Measurements from ENCODE around the gene DOCK4.

Gene DOCK4

DNA sequence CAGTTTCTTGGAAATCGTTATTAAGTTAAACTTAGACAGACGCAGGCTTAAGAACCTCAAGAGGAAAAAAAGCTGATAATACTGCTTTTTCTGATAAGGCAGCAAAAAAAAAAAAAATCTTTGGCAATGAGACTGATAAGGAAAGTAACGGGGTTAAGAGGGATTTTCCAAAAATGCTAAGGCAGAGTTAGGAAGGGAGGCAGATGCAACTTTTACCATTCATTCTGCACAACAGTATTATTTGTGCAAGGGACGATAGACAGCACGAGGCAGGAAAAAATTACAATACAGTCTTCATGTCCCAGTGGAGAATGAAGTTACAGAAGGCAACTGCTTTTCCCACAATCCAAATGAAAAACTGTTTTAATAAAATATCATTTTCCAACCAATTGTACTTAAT, 194.0 kb downstream of the DOCK4 start:
- no peak for DNase-seq (ENCODE audit: low read depth in 2 of 2)

DNA sequence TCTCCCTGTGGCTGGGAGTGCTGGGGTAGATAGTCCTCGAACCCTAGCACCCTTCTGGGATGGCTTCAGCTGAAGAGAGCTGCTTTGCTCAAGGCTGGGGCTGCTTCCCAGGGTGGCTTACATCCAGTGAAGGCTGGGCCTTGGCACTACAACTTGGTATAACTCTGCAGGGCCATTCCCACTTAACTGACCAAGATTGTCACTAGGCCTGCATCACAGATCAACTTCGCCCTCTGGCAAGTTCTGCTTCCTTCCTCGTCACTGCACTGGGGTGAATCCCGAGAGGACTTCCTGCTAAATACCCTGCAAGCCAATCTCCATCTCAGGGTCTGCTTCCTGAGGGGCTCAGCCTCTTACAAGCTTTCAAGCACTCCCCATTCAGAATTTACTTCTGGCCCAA, 195.2 kb downstream of the DOCK4 start:
- no peak for DNase-seq (ENCODE audit: low read depth in 2 of 2)

DNA sequence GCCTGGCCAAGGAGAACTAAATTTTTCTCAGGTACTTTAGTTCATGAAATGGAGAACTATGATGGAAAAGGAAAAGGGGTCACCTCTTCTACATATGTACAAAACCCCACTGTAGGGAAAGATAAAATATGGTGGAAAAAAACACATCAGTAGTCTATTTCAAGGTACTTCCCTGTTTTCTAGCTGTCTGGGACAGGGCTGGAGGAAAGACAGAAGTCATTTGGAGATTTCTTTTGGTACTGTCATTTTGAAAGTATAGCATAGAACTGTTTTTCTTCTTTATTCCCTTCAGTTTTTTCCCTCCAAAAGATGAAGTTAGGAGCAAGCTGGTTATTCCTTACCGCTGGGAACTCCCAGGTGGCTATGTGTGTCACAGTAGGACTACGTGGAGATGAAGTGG, 196.1 kb downstream of the DOCK4 start:
- no peak for DNase-seq (ENCODE audit: low read depth in 2 of 2)

DNA sequence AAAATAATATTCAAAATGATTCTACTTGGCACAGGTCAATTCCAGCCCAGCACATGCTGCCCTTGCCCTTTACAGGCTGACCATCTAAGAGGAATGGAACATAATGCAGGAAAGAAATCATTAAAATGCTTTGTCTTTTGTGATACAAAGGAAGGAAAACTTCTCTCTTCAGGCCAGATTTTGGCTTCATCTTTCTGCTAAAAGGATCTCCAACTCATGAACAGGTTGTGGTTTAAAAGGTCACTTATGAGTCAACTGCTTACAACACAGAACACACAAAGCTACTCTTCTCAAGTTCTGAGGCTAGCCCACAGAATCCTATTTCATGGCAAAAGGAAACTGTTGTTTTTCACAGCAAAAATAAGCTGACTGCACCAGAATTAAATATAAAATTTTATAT, 197.1 kb downstream of the DOCK4 start:
- no peak for DNase-seq (ENCODE audit: low read depth in 2 of 2)

DNA sequence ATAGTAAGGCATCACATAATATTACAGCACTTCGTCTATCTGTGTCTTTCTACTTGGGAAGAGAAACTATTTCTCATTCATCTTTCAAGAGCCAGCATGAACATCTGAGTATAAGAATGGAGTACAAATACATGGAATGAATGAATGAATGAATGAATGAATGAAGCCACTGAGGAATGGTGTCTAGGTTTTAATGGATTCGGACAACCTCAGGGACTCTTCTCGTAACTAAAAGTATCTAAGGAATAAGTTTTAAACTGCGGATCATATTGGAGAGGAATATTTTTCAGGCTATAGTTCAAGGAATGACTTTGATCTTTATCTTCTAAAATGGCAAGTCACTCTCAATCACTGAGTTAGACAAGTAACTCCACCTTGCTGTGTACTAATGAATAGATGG, 199.0 kb downstream of the DOCK4 start:
- no peak for DNase-seq (ENCODE audit: low read depth in 2 of 2)

DNA sequence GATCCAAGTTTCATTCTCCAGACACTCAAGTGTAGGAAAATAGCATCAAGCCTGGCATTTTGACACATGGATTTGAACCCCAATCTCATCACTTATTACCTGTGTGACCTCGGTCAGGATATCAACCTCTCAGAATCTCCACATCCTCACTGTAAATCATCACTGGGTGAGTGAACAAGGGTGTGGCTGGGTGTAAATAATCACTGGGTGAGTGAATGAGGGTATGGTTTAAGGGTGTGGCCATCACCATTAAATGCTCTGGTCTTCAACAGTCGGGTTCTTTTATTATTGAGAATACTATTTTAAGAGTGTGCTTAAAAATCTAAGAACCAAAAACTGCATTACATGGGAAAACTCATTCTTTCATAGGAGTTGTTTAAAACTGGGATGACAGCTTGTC, 200.1 kb downstream of the DOCK4 start:
- no peak for DNase-seq (ENCODE audit: low read depth in 2 of 2)

DNA sequence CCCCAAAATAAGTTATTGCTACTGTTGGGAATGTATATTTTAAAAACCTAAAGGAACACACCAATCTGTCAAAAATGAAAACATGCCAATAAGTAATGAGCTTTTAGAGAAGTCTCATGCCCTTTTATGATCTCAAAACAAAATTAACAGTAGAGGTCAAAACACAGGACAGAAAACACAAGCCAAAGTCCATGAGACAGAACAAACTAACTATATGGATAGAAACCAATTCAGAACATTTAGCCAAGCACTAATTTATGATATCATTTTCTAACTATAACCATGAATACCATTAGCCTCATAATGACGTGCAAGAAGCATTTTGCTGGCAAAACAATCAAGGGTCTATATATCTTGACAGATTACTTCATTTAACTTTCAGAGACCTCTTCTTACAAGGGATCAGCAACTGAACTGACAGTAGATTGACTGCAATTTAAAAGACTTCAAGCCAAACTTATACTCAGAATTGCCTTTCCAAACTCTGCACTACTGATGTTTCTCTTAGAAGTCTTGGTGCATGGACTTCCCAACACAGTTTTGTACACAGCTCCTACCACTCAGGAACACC, 200.9 kb downstream of the DOCK4 start:
- DNase-seq (ENCODE audit: low read depth in 2 of 2) = no peak

DNA sequence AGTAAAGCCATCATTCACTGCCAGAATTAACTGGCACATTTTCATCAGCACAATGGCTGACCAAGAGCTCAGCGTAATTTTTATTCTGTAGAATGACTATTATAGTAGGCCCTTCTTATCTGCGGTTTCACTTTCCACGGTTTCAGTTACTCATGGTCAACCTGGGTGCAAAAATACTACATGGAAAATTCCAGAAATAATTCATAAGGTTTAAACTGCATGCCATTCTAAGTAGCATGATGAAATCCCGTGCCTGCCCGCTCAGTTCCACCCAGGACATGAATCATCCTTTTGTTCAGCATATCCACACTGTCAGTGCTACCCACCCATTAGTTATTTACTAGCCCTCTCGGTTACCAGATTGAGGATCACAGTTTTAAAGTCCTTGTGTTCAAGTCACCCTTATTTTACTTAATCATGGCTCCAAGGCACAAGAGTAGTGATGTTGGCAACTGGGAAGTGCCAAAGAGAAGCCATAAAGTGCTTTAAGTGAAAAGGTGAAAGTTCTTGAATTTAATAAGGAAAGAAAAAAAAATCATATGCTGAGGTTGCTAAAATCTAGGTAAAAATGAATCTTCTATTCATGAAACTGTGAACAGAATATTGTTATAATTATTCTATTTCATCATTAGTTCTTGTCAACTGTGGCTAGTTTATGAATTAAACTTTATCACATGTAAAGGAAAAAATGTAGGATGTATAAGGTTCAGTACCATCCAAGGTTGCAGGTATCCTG, 204.9 kb downstream of the DOCK4 start:
- no peak for DNase-seq (ENCODE audit: low read depth in 2 of 2)

DNA sequence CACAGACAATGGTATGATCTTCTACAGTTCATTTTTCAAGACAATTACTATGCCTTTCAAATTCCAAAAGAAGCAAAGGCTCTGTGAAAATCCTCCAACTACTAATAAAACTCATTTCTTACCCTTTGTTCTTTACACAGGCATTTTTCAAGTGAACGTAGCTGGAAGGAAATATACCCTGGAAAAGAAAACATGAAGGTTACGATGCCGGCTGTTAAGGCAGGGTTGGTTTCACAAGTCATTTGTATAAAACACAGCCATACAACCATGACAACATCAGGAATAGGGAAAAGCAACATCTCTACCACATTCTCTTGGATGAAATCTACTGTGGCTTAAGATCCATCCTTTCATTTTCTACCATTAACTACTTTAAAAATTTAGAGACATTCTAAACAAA, 207.9 kb downstream of the DOCK4 start:
- no peak for DNase-seq (ENCODE audit: low read depth in 2 of 2)

DNA sequence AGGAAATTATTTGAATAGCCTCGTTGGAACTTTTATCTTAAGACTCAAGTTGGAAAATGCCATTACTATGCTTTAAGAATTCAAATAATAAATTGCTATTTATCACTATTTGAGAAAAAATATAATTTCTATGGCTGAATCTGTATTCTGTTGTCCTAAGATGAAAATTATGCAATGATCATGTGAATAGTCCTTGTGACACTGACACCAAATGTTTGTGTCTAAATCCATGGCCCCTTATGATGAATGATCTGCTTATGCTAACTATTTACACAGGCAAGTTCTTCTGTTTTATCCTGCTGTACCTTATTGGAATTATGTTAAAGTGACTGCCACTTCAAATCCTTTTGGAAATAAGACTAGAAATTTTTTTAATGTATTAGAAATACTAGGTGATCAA, 208.7 kb downstream of the DOCK4 start:
- no peak for DNase-seq (ENCODE audit: low read depth in 2 of 2)

DNA sequence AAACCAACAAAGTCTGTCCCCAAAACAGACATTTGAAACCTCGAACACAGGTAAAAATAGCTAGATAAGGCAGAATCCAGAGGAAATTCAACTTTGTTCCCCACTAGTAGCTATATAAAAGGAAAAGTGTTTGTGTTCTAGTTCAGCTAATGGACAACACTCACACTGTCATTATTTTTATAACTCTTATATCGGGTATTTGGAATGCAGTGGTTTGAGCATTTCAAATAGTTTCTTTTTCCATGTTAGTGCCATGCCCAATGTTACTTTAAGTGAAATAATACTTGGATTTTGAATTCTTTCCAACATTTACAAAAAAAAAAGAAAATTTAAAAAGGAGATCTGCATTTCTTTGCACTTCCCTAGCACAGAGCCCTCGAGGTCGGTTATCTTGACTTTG, 213.6 kb downstream of the DOCK4 start:
- DNase-seq (ENCODE audit: low read depth in 2 of 2) = no peak

DNA sequence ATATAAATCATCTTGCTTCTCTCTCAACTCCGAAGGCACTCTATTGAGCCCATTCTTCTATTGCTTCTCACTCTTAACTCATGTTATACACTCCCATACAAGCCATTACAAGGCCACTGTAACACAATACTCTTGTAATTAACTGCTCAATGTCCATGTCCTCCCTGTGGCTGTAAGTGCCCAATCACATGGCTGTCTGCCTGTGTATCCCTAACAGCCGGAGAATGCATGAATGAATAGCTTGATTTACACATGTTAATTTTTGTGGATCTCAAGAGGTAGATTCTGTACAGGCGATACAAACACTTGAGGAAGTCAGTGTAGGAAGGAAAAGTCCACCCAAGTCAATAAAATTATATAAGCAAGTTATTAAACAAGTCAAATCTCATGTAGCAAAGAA, 215.6 kb downstream of the DOCK4 start:
- DNase-seq (ENCODE audit: low read depth in 2 of 2) = no peak

DNA sequence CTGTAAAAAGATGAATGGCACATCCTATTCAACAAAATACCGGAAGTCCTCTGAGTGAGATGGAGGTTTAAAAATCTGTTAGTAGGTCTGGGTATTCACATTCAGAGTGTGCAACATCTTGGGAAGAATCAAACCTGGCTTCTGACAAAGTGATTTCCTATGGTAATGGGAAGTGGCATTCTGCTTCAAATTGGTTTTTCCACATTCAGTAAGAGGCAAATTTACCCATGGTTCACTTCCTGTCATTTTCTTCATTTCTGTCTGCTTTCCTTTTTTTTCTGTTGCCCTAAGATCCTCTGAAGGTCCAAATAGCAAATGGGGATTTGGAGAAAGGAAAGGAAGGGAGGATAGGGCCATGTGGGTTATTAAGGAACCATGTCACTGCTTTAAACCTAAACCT, 218.3 kb downstream of the DOCK4 start:
- no peak for DNase-seq (ENCODE audit: low read depth in 2 of 2)

DNA sequence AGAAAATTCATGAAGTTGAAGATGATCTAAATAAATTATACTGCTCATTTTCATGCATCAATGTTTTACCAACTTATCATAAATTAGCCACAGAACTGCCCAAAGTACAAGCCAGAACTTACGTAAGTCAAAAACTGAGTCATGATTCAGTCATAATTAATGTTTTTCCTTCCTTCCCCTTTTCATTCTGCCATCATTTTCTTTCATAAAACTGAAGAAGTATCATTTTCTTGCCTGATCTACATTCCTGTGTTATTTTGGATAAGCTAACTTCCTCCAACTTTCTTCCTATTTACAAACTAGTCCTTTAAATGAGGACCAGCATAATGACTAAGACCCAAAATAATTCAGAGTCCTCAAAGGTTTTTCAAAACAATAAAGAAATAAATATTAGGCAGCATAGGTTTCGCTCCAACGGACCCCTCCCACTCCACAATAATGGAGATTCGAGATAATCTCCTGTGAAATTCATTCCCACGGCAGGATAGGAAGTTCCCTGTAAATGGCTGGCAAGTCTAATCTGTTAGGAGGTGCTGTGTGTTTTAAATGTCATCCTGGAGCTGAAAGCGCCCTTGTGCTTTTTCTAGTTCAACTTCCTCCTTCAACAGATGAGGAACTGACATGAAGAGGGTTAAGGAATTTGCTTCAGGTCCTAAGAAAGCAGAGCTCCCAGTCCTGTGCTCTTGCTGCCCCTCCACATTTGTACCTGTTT, 218.9 kb downstream of the DOCK4 start:
- no peak for DNase-seq (ENCODE audit: low read depth in 2 of 2)

DNA sequence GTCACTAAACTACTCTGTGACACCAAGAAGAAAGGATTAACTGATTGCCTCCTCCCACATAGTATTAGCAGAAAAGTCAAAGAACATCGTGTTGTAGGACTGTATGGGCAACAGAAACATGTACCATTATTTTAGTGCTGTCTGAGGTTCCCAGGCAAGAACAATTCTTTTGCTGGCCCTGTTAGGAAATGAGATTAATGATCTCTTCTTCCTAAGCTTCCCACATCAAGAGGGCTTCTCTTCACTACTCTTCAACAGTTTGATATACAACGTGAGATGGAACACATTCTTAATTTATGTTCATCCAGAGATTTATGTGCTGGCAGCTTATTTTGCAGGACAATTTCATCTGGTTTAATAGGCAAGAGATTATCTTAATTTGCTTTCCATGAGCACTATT, 219.6 kb downstream of the DOCK4 start:
- DNase-seq (ENCODE audit: low read depth in 2 of 2) = no peak

DNA sequence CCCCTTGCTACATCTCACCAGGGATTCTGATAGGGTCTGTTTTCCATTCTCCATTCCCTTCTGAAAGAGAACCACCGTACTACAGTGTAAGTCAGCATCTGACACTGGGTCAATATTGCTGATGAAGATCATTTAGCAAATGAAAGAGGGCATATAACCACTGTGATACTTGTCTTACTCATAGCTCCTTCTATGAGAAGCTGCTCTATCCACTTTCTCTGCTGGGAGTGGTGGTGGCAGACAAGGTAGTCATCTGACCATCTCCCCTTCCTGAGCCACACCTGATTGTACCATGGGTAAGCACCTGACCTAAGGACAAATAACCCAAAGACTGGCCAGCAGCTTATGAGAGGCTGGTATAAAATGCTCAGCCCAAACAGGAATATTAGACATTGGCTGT, 220.4 kb downstream of the DOCK4 start:
- no peak for DNase-seq (ENCODE audit: low read depth in 2 of 2)

DNA sequence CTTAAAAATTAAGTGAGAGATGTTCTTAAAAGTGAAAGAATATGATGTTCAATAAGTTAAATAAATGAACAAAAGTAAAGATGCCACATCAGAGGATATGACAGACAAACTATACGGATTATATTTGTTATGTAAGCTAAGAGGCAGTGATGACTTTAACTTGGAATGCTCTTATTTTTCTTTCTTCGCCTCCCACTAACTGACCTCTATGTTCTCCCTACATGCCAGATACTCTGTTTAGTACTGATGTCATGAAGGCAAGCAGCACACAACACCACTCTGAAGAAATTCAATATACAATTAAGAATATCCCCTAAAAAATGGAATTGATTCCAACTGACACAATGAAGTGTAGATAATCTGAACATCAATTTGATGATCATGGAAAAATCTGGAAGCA, 223.4 kb downstream of the DOCK4 start:
- no peak for DNase-seq (ENCODE audit: low read depth in 2 of 2)

DNA sequence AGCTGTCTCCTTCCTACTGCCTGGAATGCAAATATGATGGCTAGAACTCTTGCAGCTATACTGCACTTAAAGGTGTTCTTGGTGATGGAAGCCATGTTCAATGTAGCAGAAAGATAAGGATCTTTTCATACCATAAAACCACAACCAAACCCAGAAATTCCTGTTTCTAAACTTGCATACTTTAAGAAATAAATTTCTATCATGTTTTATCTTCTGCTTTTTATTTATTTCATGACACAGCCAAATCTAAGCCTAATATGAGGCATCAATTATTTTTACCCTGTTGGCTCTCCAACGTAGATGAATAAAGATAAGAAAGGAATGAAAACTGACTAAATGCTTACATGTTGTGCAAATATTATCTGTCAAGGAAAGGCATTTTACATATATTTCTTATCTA, 224.1 kb downstream of the DOCK4 start:
- no peak for DNase-seq (ENCODE audit: low read depth in 2 of 2)

DNA sequence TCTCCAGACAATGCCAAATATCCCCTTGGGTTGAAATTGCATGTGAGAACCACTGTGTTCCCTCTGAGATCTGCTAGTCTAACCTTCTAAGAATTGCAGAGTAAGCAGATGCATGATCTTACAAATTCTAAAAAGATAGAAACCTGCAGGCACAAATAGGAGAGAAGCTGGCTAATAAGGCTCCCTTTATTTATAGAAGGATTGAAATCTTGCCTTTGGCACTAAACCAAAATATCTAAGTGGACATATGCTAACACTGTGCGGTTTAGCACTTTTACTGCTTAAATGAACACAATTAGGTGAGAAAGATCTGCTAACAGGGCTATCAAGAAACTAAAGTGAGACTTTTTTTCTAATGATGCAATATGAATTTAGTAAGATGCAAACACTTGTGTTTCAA, 225.5 kb downstream of the DOCK4 start:
- no peak for DNase-seq (ENCODE audit: low read depth in 2 of 2)

DNA sequence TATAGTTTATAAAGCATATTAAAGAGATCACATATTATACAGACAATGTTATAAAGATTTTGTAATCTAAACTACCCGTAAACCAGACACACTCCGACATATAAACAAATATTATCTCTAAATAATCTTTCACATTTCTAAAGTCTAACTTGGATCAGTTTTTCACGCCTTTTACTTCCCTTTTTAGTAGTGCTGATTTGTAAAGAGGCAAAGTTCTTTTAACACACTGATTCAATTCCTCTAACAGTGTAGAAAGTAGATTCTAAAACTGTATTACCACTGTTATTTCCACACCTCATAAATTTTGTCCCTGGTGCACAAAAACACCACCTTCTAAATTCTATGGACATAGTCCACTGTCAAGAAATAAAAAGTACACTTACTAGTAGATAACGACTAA, 230.9 kb downstream of the DOCK4 start:
- no peak for DNase-seq (ENCODE audit: low read depth in 2 of 2)

DNA sequence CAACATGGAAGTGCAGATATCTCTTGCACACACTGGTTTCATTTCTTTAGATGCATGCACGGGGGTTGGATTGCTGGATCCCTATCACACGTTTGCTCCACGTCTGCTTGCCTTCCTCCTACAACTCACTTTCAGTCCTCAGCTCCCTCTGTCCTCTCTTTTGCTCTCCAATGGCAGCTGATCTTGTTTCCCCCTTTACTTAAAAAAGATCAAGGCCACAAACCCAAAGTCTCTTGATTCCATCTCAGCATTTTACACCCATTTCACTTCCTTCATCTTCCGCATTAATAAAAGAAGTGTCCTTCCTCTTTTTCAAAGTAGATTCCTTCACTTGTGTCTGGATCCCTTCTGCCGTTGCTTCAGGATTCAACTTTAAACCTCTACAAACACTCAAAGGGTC, 245.2 kb downstream of the DOCK4 start:
- no peak for DNase-seq (ENCODE audit: low read depth in 2 of 2)

DNA sequence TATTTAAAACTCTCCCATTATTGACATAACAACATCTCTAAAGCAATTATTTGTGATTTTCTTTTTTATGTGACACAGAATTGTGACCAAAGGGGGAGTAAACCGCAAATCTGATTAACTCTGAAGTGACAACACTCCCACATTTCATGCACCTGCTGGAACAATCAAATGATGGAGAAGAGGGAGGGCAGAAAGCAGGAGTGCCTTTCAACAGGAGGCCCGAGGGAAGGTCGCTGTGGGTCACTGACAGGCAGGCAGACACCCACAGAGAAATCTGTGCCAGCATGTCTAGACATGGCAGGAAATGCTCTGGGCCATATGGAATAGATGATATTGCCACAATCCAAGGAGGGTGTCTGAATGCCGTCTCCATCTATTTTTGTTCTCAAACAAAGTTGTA, 247.3 kb downstream of the DOCK4 start:
- DNase-seq (ENCODE audit: low read depth in 2 of 2) = no peak

DNA sequence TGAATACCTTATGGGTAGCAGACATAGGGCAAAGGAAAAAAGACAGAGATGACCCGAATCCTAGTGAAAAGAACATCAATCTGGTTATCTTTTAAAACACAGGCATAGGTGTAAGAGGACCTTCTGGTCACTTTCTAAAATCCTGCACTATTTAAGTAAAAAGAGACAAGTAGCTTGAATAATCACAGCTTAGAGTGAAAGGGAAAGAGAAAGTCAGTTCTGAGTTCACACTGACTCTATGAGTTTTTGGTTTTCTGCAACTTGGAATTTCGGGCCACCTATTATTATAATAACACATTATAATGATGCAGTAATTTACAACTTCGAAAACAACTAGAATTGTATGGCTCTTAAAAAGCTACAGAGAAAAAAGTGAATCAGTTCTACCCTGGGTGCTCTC, 247.8 kb downstream of the DOCK4 start:
- DNase-seq (ENCODE audit: low read depth in 2 of 2) = no peak
